H9 (cell line): Measurements from ENCODE around the gene MYMX. TPM values are rescaled to one million over a fixed set of nuclear protein-coding genes. Genes with fewer than 3 reads are reported as not detected.

ENCODE experiments used
- DNase-seq: peaks from one replicate; pipeline ENCODE4 v3.0.0-alpha.2; 2017
- H2AFZ ChIP-seq: one replicate; pipeline ENCODE4 v1.6.1; 2013; ENCODE audit warnings: mild to moderate bottlenecking, low read length, control low read depth, moderate library complexity
- H2AK5ac ChIP-seq: 2 replicates; pipeline ENCODE4 v1.6.1; 2013; ENCODE audit warnings: low read length, control low read depth, mixed read lengths; ENCODE audit not compliant: insufficient read length
- H2BK120ac ChIP-seq: one replicate; pipeline ENCODE4 v1.6.1; 2013; ENCODE audit warnings: low read depth, mild to moderate bottlenecking, low read length, control low read depth, inconsistent platforms; ENCODE audit not compliant: poor library complexity, severe bottlenecking
- H2BK12ac ChIP-seq: 2 replicates; pipeline ENCODE4 v1.6.1; 2013; ENCODE audit warnings: low read length, control low read depth, mixed read lengths, low read depth; ENCODE audit not compliant: insufficient read length
- H2BK15ac ChIP-seq: 2 replicates; pipeline ENCODE4 v1.6.1; 2013; ENCODE audit warnings: low read depth, low read length, control low read depth
- H2BK20ac ChIP-seq: one replicate; pipeline ENCODE4 v1.6.1; 2013; ENCODE audit warnings: low read depth, mild to moderate bottlenecking, low read length, control low read depth, inconsistent platforms; ENCODE audit not compliant: poor library complexity, severe bottlenecking
- H2BK5ac ChIP-seq: 2 replicates; pipeline ENCODE4 v1.6.1; 2013; ENCODE audit warnings: low read length, control low read depth, mixed read lengths; ENCODE audit not compliant: insufficient read length
- H3K14ac ChIP-seq: 2 replicates; pipeline ENCODE4 v1.6.1; 2013; ENCODE audit warnings: low read length, control low read depth; ENCODE audit not compliant: insufficient read depth
- H3K18ac ChIP-seq: 2 replicates; pipeline ENCODE4 v1.6.1; 2013; ENCODE audit warnings: low read depth, mild to moderate bottlenecking, mixed read lengths, low read length, control low read depth; ENCODE audit not compliant: insufficient read length
- H3K23ac ChIP-seq: 2 replicates; pipeline ENCODE4 v1.6.1; 2013; ENCODE audit warnings: low read length, control low read depth, mixed read lengths, low read depth; ENCODE audit not compliant: insufficient read length
- H3K23me2 ChIP-seq: 2 replicates; pipeline ENCODE4 v1.6.1; 2013; ENCODE audit warnings: low read depth, mild to moderate bottlenecking, mixed read lengths, low read length, control low read depth; ENCODE audit not compliant: insufficient read length, poor library complexity, severe bottlenecking
- H3K27ac ChIP-seq: 2 replicates; pipeline ENCODE4 v1.5.1; 2013; ENCODE audit warnings: low read length, control low read depth, mixed read lengths, low read depth; ENCODE audit not compliant: insufficient read length
- H3K27me3 ChIP-seq: 2 replicates; pipeline ENCODE4 v1.6.1; 2013; ENCODE audit warnings: low read length, control low read depth, inconsistent platforms; ENCODE audit not compliant: insufficient read depth
- H3K4ac ChIP-seq: 2 replicates; pipeline ENCODE4 v1.6.1; 2013; ENCODE audit warnings: low read depth, mild to moderate bottlenecking, control low read depth, inconsistent platforms, low read length, moderate library complexity
- H3K4me1 ChIP-seq: 2 replicates; pipeline ENCODE4 v1.6.1; 2013; ENCODE audit warnings: low read length, control low read depth, inconsistent platforms; ENCODE audit not compliant: insufficient read depth
- H3K4me2 ChIP-seq: 2 replicates; pipeline ENCODE4 v1.6.1; 2013; ENCODE audit warnings: low read length, control low read depth, mixed read lengths; ENCODE audit not compliant: insufficient read length, insufficient read depth
- H3K56ac ChIP-seq: 2 replicates; pipeline ENCODE4 v1.6.1; 2013; ENCODE audit warnings: low read depth, mild to moderate bottlenecking, mixed read lengths, low read length, control low read depth; ENCODE audit not compliant: insufficient read length
- H3K79me1 ChIP-seq: 2 replicates; pipeline ENCODE4 v1.6.1; 2013; ENCODE audit warnings: low read depth, mild to moderate bottlenecking, moderate library complexity, low read length, control low read depth, inconsistent platforms; ENCODE audit not compliant: insufficient read depth, poor library complexity, severe bottlenecking
- H3K79me2 ChIP-seq: 2 replicates; pipeline ENCODE4 v1.6.1; 2013; ENCODE audit warnings: low read length, control low read depth, inconsistent platforms; ENCODE audit not compliant: insufficient read depth
- H3K9ac ChIP-seq: 2 replicates; pipeline ENCODE4 v1.6.1; 2013; ENCODE audit warnings: low read length, control low read depth, mixed read lengths; ENCODE audit not compliant: insufficient read length; ENCODE audit errors: extremely low read depth
- H3K9me3 ChIP-seq: one replicate; pipeline ENCODE4 v1.6.1; 2013; ENCODE audit warnings: low read depth, low read length, inconsistent platforms; ENCODE audit not compliant: control insufficient read depth
- H3T11ph ChIP-seq: one replicate; pipeline ENCODE4 v1.6.1; 2013; ENCODE audit warnings: mild to moderate bottlenecking, low read length, control low read depth, inconsistent platforms
- H4K20me1 ChIP-seq: one replicate; pipeline ENCODE4 v1.6.1; 2013; ENCODE audit not compliant: control insufficient read depth, insufficient read length, insufficient read depth
- H4K5ac ChIP-seq: 2 replicates; pipeline ENCODE4 v1.6.1; 2013; ENCODE audit warnings: low read depth, mild to moderate bottlenecking, mixed read lengths, low read length, control low read depth; ENCODE audit not compliant: insufficient read length
- H4K8ac ChIP-seq: replicated peaks from 2 replicates; pipeline ENCODE4 v1.6.1; 2013; ENCODE audit warnings: low read length, control low read depth, mixed read lengths, low read depth; ENCODE audit not compliant: insufficient read length
- H4K91ac ChIP-seq: 2 replicates; pipeline ENCODE4 v1.6.1; 2013; ENCODE audit warnings: low read depth, mild to moderate bottlenecking, moderate library complexity, mixed read lengths, low read length, control low read depth; ENCODE audit not compliant: insufficient read length
- H3K27ac Mint-ChIP-seq, 3 experiments: 2 replicates in 2 of 3; 3 replicates in 1 of 3; pipeline ENCODE4 v1.8.0; 2020 to 2021; ENCODE audit warnings: mixed read lengths in 3 of 3, mild to moderate bottlenecking in 1 of 3, moderate library complexity in 1 of 3
- H3K27me3 Mint-ChIP-seq: 2 replicates; pipeline ENCODE4 v1.8.0; 2021; ENCODE audit warnings: low read depth, mild to moderate bottlenecking, moderate library complexity, mixed read lengths
- H3K36me3 Mint-ChIP-seq, 3 experiments: 2 replicates in 2 of 3; 3 replicates in 1 of 3; pipeline ENCODE4 v1.8.0; 2020 to 2021; ENCODE audit warnings: low read depth in 3 of 3, mixed read lengths in 3 of 3; ENCODE audit not compliant: insufficient read depth in 1 of 3
- H3K4me1 Mint-ChIP-seq, 2 experiments: 2 replicates each; pipeline ENCODE4 v1.8.0; 2020; ENCODE audit warnings: mixed read lengths in 2 of 2
- H3K4me3 Mint-ChIP-seq, 2 experiments: 2 replicates in 1 of 2; 3 replicates in 1 of 2; pipeline ENCODE4 v1.8.0; 2020 to 2021; ENCODE audit warnings: mild to moderate bottlenecking in 2 of 2, mixed read lengths in 2 of 2, moderate library complexity in 1 of 2
- H3K9me3 Mint-ChIP-seq, 2 experiments: 2 replicates in 1 of 2; 3 replicates in 1 of 2; pipeline ENCODE4 v1.8.0; 2020; ENCODE audit warnings: mild to moderate bottlenecking in 2 of 2, mixed read lengths in 2 of 2, moderate library complexity in 1 of 2
- CTCF ChIP-seq: fragments of 200-600 bp; sonication (generic); conservative IDR thresholded peaks from 3 replicates; pipeline ENCODE4 v1.8.0; 2021; ENCODE audit warnings: antibody characterized with exemption, mild to moderate bottlenecking
- WGBS: extraction: QIAGEN DNeasy Blood & Tissue Kit; methylation state at CpG from one replicate; pipeline ENCODE4 v1.1.7; 2013; ENCODE audit warnings: missing lambda C conversion rate, low lambda C conversion rate, mixed read lengths; ENCODE audit not compliant: insufficient read length; ENCODE audit errors: extremely low coverage; 5-methylcytosine and 5-hydroxymethylcytosine counted together
- total RNA-seq: library from RNA; stranded (reverse); gene quantifications from 2 replicates; pipeline ENCODE4 v1.2.1, GENCODE V29; 2021

MYMX gene
- total RNA-seq, 1 experiment from 2014 or later, result 1.1 TPM

GRCh38 chr6:44169886-44170570 lies 46.7 kb upstream of the MYMX start:
- Mint-ChIP-seq H3K9me3 (no peaks in the 10 kb centered on the region), H3K4me1 (peaks cover 23 to 30% of the 10 kb centered on the region in 2 experiments), H3K27me3 (peaks cover 8% of the 10 kb centered on the region), H3K36me3 (no peaks in the 10 kb centered on the region; a peak in 1 of 7 replicates), H3K4me3 (no peak overlapping the region), H3K27ac (no peak overlapping the region)
- H4K91ac ChIP-seq, result no peak overlapping the region
- no peaks in the 10 kb centered on the region for H3K79me2 ChIP-seq
- H3K27me3 ChIP-seq, result no peaks in the 10 kb centered on the region
- no peak overlapping the region; the same call in 1 of the 2 replicates for H3K14ac ChIP-seq
- H3K23ac ChIP-seq, result no peak overlapping the region
- H3K27ac ChIP-seq, result no peak overlapping the region
- no peak overlapping the region for H3K4me2 ChIP-seq
- DNase-seq, result no peak
- no peak overlapping the region for H3K56ac ChIP-seq
- no peak overlapping the region for H2BK20ac ChIP-seq
- H3K4me1 ChIP-seq, result peaks cover 10% of the 10 kb centered on the region; the same call in 1 of the 2 replicates
- H3K79me1 ChIP-seq, result no peaks in the 10 kb centered on the region
- H2BK15ac ChIP-seq, result no peak overlapping the region
- H3K18ac ChIP-seq, result no peak overlapping the region
- H4K20me1 ChIP-seq, result peaks cover 3% of the 10 kb centered on the region
- no peak overlapping the region for H2AK5ac ChIP-seq
- no peak overlapping the region for H3K4ac ChIP-seq
- no CpG with 5 or more reads among the region's 10 CpGs for WGBS
- no peak overlapping the region for H4K8ac ChIP-seq
- no peak overlapping the region for H2AFZ ChIP-seq
- H3K9me3 ChIP-seq, result no peaks in the 10 kb centered on the region
- H3K23me2 ChIP-seq, result no peaks in the 10 kb centered on the region
- H4K5ac ChIP-seq, result no peak overlapping the region
- no peak overlapping the region for H2BK12ac ChIP-seq
- H2BK5ac ChIP-seq, result no peak overlapping the region
- H3K9ac ChIP-seq, result no peak overlapping the region
- no peak overlapping the region for H3T11ph ChIP-seq
- no peak overlapping the region for H2BK120ac ChIP-seq
- no peak for TF ChIP-seq CTCF
